WTC11 (cell line): ENCODE measurements around the gene PBX3. TPM values are rescaled to one million over a fixed set of nuclear protein-coding genes. Genes with fewer than 3 reads are reported as not detected.

Experiments used
- ATAC-seq: fragments of 200-7000 bp; cut with Tn5 transposase; 2 replicates; pipeline ENCODE4 v1.10.0; 2021; ENCODE audit warnings: mild to moderate bottlenecking, moderate library complexity
- CTCF ChIA-PET: fragments of 300-600 bp; sonication (Branson Sonifier 250); formaldehyde crosslinking; loops from one replicate; lab custom pipeline; 2021; ENCODE audit warnings: antibody characterized with exemption; lab: Charles Lee
- POLR2A ChIA-PET: fragments of 350-600 bp; sonication (Branson Sonifier 250); formaldehyde crosslinking; loops from one replicate; lab custom pipeline; 2021; ENCODE audit warnings: antibody characterized with exemption; lab: Charles Lee
- DNase-seq: peaks from one replicate; pipeline ENCODE4 v3.0.0; 2021; ENCODE audit warnings: low spot score
- H3K27ac Mint-ChIP-seq: 2 replicates; pipeline ENCODE4 v1.8.0; 2021; ENCODE audit warnings: mixed read lengths
- H3K27me3 Mint-ChIP-seq: 2 replicates; pipeline ENCODE4 v1.8.0; 2021; ENCODE audit warnings: low read depth, mild to moderate bottlenecking, moderate library complexity, mixed read lengths
- H3K36me3 Mint-ChIP-seq: 2 replicates; pipeline ENCODE4 v1.8.0; 2021; ENCODE audit warnings: mixed read lengths
- H3K4me1 Mint-ChIP-seq: 2 replicates; pipeline ENCODE4 v1.8.0; 2022; ENCODE audit warnings: mixed read lengths
- H3K4me3 Mint-ChIP-seq: 2 replicates; pipeline ENCODE4 v1.8.0; 2021; ENCODE audit warnings: mild to moderate bottlenecking, moderate library complexity, mixed read lengths
- H3K9me3 Mint-ChIP-seq: 2 replicates; pipeline ENCODE4 v1.8.0; 2021; ENCODE audit warnings: mixed read lengths
- ATF2 ChIP-seq: sonication (generic); formaldehyde crosslinking; IDR thresholded peaks from 2 replicates; pipeline ENCODE4 v1.8.1; 2022; ENCODE audit warnings: low read depth, missing genetic modification reagents, borderline replicate concordance
- ATF6 ChIP-seq: sonication (generic); formaldehyde crosslinking; IDR thresholded peaks from 2 replicates; pipeline ENCODE4 v1.8.1; 2023; ENCODE audit warnings: mild to moderate bottlenecking, missing genetic modification reagents
- CBFB ChIP-seq: sonication (generic); formaldehyde crosslinking; IDR thresholded peaks from 2 replicates; pipeline ENCODE4 v1.8.1; 2022; ENCODE audit warnings: mild to moderate bottlenecking, low read depth, missing genetic modification reagents
- E2F1 ChIP-seq: sonication (generic); formaldehyde crosslinking; IDR thresholded peaks from 2 replicates; pipeline ENCODE4 v1.8.0; 2022; ENCODE audit warnings: mild to moderate bottlenecking, missing genetic modification reagents
- ESRRA ChIP-seq: sonication (generic); formaldehyde crosslinking; IDR thresholded peaks from 2 replicates; pipeline ENCODE4 v1.8.1; 2022; ENCODE audit warnings: mild to moderate bottlenecking, missing genetic modification reagents, borderline replicate concordance
- FOXP4 ChIP-seq: sonication (generic); formaldehyde crosslinking; IDR thresholded peaks from 2 replicates; pipeline ENCODE4 v1.8.0; 2022; ENCODE audit warnings: mild to moderate bottlenecking, missing genetic modification reagents
- GTF2I ChIP-seq: fragments of 250-450 bp; sonication (Bioruptor Pico); conservative IDR thresholded peaks from 2 replicates; pipeline ENCODE4 v1.4.0; 2021; ENCODE audit warnings: mild to moderate bottlenecking
- NFE2L1 ChIP-seq: sonication (generic); formaldehyde crosslinking; IDR thresholded peaks from 2 replicates; pipeline ENCODE4 v1.8.1; 2023; ENCODE audit warnings: missing genetic modification reagents
- NR2C2 ChIP-seq: sonication (generic); formaldehyde crosslinking; IDR thresholded peaks from 2 replicates; pipeline ENCODE4 v1.8.0; 2022; ENCODE audit warnings: mild to moderate bottlenecking, missing genetic modification reagents
- PRDM15 ChIP-seq: sonication (generic); formaldehyde crosslinking; IDR thresholded peaks from 2 replicates; pipeline ENCODE4 v1.8.0; 2022; ENCODE audit warnings: missing genetic modification reagents
- PREB ChIP-seq: sonication (generic); formaldehyde crosslinking; IDR thresholded peaks from 2 replicates; pipeline ENCODE4 v1.8.1; 2022; ENCODE audit warnings: mild to moderate bottlenecking, missing genetic modification reagents, moderate library complexity, borderline replicate concordance
- PRRX2 ChIP-seq: fragments of 250-450 bp; sonication (Bioruptor Pico); IDR thresholded peaks from 2 replicates; pipeline ENCODE4 v1.8.0; 2021; ENCODE audit warnings: mild to moderate bottlenecking
- SP1 ChIP-seq: sonication (generic); formaldehyde crosslinking; conservative IDR thresholded peaks from 2 replicates; pipeline ENCODE4 v1.8.1; 2022; ENCODE audit warnings: missing genetic modification reagents
- ZNF396 ChIP-seq: fragments of 250-450 bp; sonication (Bioruptor Pico); IDR thresholded peaks from 2 replicates; pipeline ENCODE4 v1.8.0; 2021; ENCODE audit warnings: mild to moderate bottlenecking, moderate library complexity, borderline replicate concordance
- total RNA-seq: library from RNA; stranded (reverse); gene quantifications from 3 replicates; pipeline ENCODE4 v1.2.3, GENCODE V29; 2021
- TF ChIP-seq, protein P1 (sequence below): sonication (generic); formaldehyde crosslinking; IDR thresholded peaks from 2 replicates; pipeline ENCODE4 v1.8.0; 2023; ENCODE audit warnings: mild to moderate bottlenecking, missing genetic modification reagents
- TF ChIP-seq, protein P2 (sequence below): sonication (generic); formaldehyde crosslinking; IDR thresholded peaks from 2 replicates; pipeline ENCODE4 v1.8.0; 2022; ENCODE audit warnings: mild to moderate bottlenecking, missing genetic modification reagents
- TF ChIP-seq, protein P3 (sequence below): sonication (generic); formaldehyde crosslinking; IDR thresholded peaks from 2 replicates; pipeline ENCODE4 v1.8.0; 2023; ENCODE audit warnings: missing genetic modification reagents

The PBX3 gene
- total RNA-seq, 1 experiment from 2014 or later, result 48.5 TPM

DNA sequence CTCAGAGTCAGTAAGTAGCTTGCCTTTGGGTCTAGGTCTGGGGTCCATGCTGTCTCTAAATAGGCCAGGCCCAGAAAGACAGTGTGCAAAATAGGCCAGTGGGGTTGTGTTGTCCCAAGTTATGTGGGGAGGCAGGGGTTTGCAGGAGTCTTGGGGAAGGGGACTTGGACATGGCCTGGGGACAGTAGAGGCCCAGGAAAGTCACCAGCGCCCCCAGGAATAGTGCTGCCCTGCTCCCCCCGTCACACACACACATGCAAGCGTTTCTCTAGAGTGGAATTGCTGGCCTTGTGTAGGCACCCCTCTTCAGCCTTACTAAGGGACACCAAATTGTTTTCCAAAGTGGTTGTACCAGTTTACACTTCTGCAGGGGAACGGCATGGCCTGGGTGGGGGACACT is 227.5 kb downstream of the PBX3 start (continued):
- TF ChIP-seq ATF2 (CRISPR knock-in tag) (no peak), PRDM15 (CRISPR knock-in tag) (no peak), ZNF396 (CRISPR knock-in tag) (no peak)
- TF ChIP-seq, protein P1, sequence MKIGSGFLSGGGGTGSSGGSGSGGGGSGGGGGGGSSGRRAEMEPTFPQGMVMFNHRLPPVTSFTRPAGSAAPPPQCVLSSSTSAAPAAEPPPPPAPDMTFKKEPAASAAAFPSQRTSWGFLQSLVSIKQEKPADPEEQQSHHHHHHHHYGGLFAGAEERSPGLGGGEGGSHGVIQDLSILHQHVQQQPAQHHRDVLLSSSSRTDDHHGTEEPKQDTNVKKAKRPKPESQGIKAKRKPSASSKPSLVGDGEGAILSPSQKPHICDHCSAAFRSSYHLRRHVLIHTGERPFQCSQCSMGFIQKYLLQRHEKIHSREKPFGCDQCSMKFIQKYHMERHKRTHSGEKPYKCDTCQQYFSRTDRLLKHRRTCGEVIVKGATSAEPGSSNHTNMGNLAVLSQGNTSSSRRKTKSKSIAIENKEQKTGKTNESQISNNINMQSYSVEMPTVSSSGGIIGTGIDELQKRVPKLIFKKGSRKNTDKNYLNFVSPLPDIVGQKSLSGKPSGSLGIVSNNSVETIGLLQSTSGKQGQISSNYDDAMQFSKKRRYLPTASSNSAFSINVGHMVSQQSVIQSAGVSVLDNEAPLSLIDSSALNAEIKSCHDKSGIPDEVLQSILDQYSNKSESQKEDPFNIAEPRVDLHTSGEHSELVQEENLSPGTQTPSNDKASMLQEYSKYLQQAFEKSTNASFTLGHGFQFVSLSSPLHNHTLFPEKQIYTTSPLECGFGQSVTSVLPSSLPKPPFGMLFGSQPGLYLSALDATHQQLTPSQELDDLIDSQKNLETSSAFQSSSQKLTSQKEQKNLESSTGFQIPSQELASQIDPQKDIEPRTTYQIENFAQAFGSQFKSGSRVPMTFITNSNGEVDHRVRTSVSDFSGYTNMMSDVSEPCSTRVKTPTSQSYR (CRISPR knock-in tag), result no peak

- Mint-ChIP-seq H3K4me3 (no peak overlapping the region), H3K27ac (no peak overlapping the region), H3K4me1 (no peaks in the 10 kb centered on the region), H3K9me3 (peaks cover 58% of the 10 kb centered on the region), H3K27me3 (peaks cover 4% of the 10 kb centered on the region), H3K36me3 (peaks cover 35% of the 10 kb centered on the region)
- ChIA-PET CTCF (no interaction called here), POLR2A (no interaction called here)
- ATAC-seq (no peak), DNase-seq (no peak)
- TF ChIP-seq FOXP4 (CRISPR knock-in tag) (no peak), GTF2I (CRISPR knock-in tag) (no peak), ESRRA (CRISPR knock-in tag) (no peak), PREB (CRISPR knock-in tag) (no peak), E2F1 (no peak), SP1 (CRISPR knock-in tag) (no peak), ATF6 (CRISPR knock-in tag) (no peak), NFE2L1 (CRISPR knock-in tag) (no peak), ATF2 (CRISPR knock-in tag) (no peak), CBFB (CRISPR knock-in tag) (no peak), NR2C2 (no peak), PRRX2 (CRISPR knock-in tag) (no peak)
- TF ChIP-seq, protein P2, sequence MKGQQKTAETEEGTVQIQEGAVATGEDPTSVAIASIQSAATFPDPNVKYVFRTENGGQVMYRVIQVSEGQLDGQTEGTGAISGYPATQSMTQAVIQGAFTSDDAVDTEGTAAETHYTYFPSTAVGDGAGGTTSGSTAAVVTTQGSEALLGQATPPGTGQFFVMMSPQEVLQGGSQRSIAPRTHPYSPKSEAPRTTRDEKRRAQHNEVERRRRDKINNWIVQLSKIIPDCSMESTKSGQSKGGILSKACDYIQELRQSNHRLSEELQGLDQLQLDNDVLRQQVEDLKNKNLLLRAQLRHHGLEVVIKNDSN (CRISPR knock-in tag), result no peak
- TF ChIP-seq, protein P3, sequence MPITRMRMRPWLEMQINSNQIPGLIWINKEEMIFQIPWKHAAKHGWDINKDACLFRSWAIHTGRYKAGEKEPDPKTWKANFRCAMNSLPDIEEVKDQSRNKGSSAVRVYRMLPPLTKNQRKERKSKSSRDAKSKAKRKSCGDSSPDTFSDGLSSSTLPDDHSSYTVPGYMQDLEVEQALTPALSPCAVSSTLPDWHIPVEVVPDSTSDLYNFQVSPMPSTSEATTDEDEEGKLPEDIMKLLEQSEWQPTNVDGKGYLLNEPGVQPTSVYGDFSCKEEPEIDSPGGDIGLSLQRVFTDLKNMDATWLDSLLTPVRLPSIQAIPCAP (CRISPR knock-in tag), result no peak
Observed at GRCh38 chr9:125977223-125977622, 230.1 kb downstream of the PBX3 start.
